ENCODE data around the gene CYP11A1. TPM values are rescaled to one million over a fixed set of nuclear protein-coding genes. Genes with fewer than 3 reads are reported as not detected.
"Not testable (repeated sequence)": the region's sequence is repeated elsewhere in the genome, so short reads cannot be mapped to it uniquely, and the experiment has no call there.

CYP11A1 gene
- total RNA-seq, 1 donor from 2014 or later, result 0.32 TPM

- no peaks in the 10 kb centered on the region for H3K9me3 Mint-ChIP-seq (ENCODE audit: low read depth)
- H3K4me1 Mint-ChIP-seq (ENCODE audit: low read depth), result peaks cover 12% of the 10 kb centered on the region
- no peak for TF ChIP-seq CTCF (IDR thresholded peaks at IDR 0.05)
- H3K4me3 Mint-ChIP-seq (ENCODE audit: unreplicated experiment), result no peak overlapping the region
- DNase-seq (ENCODE audit: low spot score), result no peak
- no peaks in the 10 kb centered on the region for H3K27me3 Mint-ChIP-seq (ENCODE audit: low read depth)
- no peaks in the 10 kb centered on the region for H3K36me3 Mint-ChIP-seq (ENCODE audit: low read depth)
- H3K27ac Mint-ChIP-seq (ENCODE audit: unreplicated experiment), result no peak overlapping the region
Measured at GRCh38 chr15:74392902-74393301, 25.5 kb upstream of the CYP11A1 start.

- H3K4me1 Mint-ChIP-seq (ENCODE audit: low read depth), result peaks cover 12% of the 10 kb centered on the region
- TF ChIP-seq CTCF (IDR thresholded peaks at IDR 0.05), result no peak
- no peak overlapping the region for H3K27ac Mint-ChIP-seq (ENCODE audit: unreplicated experiment)
- DNase-seq (ENCODE audit: low spot score), result no peak
- H3K36me3 Mint-ChIP-seq (ENCODE audit: low read depth), result no peaks in the 10 kb centered on the region
- no peak overlapping the region for H3K4me3 Mint-ChIP-seq (ENCODE audit: unreplicated experiment)
- no peaks in the 10 kb centered on the region for H3K9me3 Mint-ChIP-seq (ENCODE audit: low read depth)
- no peaks in the 10 kb centered on the region for H3K27me3 Mint-ChIP-seq (ENCODE audit: low read depth)
Measured at GRCh38 chr15:74392451-74392830, 25.0 kb upstream of the CYP11A1 start.

GRCh38 chr15:74391582-74392450 is 24.4 kb upstream of the CYP11A1 start:
- TF ChIP-seq CTCF (IDR thresholded peaks at IDR 0.05), result no peak
- H3K4me3 Mint-ChIP-seq (ENCODE audit: unreplicated experiment), result no peak overlapping the region

GRCh38 chr15:74390647-74391288 is 23.3 kb upstream of the CYP11A1 start:
- TF ChIP-seq CTCF (IDR thresholded peaks at IDR 0.05), result no peak
- Mint-ChIP-seq H3K27ac (ENCODE audit: unreplicated experiment) (no peak overlapping the region), H3K4me3 (ENCODE audit: unreplicated experiment) (no peak overlapping the region), H3K27me3 (ENCODE audit: low read depth) (no peaks in the 10 kb centered on the region), H3K9me3 (ENCODE audit: low read depth) (no peaks in the 10 kb centered on the region), H3K4me1 (ENCODE audit: low read depth) (peaks cover 7% of the 10 kb centered on the region), H3K36me3 (ENCODE audit: low read depth) (no peaks in the 10 kb centered on the region)
- DNase-seq (ENCODE audit: low spot score), result no peak

More at GRCh38 chr15:74391582-74392450, 24.4 kb upstream of the CYP11A1 start:
- no peaks in the 10 kb centered on the region for H3K9me3 Mint-ChIP-seq (ENCODE audit: low read depth)
- no peak overlapping the region for H3K27ac Mint-ChIP-seq (ENCODE audit: unreplicated experiment)
- H3K27me3 Mint-ChIP-seq (ENCODE audit: low read depth), result no peaks in the 10 kb centered on the region
- no peak for DNase-seq (ENCODE audit: low spot score)
- no peaks in the 10 kb centered on the region for H3K36me3 Mint-ChIP-seq (ENCODE audit: low read depth)
- H3K4me1 Mint-ChIP-seq (ENCODE audit: low read depth), result peaks cover 12% of the 10 kb centered on the region

DNA sequence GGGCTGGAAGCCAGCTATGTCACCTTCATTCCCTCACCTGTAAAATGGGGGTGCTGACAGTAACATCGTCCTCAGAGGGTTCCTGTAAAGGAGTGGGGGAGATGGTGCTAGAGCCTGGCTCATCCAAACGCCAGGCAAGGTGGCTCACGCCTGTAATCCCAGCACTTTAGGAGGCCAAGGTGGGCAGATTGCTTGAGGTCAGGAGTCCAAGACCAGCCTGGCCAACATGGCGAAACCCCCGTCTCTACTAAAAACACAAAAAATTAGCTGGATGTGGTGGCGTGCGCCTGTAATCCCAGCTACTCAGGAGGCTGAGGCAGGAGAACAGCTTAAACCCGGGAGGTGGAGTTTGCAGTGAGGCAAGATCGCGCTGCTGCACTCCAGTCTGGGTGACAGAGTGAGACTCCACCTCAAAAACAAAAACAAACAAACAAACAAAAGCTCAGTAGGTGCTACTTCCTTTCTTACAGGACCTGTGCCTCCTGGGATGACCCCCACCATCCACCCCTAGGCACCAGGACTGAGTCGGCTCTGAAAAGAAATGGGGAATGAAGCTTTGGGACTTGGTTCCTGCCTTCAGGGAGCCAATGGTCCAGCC is 22.7 kb upstream of the CYP11A1 start:
- H3K27ac Mint-ChIP-seq (ENCODE audit: unreplicated experiment); H3K4me1 Mint-ChIP-seq (ENCODE audit: low read depth); H3K27me3 Mint-ChIP-seq (ENCODE audit: low read depth); DNase-seq (ENCODE audit: low spot score); H3K36me3 Mint-ChIP-seq (ENCODE audit: low read depth); H3K9me3 Mint-ChIP-seq (ENCODE audit: low read depth); H3K4me3 Mint-ChIP-seq (ENCODE audit: unreplicated experiment): not testable (repeated sequence)
